Suppressor macrophage (primary cell): ENCODE results near the gene CRTC3.
"Not testable (repeated sequence)": the region's sequence is repeated elsewhere in the genome, so short reads cannot be mapped to it uniquely, and the experiment has no call there.

Experiments used
- DNase-seq, 4 experiments: peaks; one replicate each; pipeline ENCODE4 v3.0.0-alpha.2; 2020 to 2022

The CRTC3 gene

DNA sequence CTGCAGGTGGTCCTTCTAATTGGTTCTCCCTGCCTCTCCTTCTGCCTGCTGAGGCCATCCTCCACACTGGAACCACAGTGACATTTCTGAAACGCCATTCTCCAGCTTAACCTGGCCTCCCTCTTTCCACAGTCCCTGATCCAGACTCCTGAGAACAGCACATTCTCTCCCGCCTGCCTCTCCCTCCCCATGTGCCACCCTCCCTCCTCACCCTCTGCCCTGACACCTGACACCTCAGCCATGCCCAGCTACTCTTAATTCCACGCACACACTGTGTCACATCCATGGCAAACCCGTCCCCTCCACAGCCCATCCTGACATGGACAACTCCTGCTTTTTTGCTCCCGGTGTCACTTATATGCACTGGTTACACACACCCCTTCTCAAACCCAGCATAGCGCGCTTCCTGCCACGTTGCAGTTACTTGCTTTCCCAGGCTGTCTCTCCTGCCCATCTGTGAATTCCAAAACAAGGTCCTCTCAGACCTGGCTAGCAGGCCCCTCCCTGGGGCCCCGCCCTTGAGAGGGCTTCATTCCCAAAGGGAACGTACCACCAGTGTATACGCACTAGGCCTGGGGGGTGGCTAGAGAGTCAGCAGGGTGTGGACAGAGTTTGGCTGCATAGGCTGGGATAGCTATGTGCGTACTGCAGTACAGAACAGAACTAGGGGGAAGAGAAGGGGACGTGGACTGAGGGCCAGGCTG lies 94.7 kb downstream of the CRTC3 start:
- DNase-seq = no peak

- no peak for DNase-seq
These were observed 95.3 kb downstream of the CRTC3 start for GRCh38 chr15:90625037-90625436.

DNA sequence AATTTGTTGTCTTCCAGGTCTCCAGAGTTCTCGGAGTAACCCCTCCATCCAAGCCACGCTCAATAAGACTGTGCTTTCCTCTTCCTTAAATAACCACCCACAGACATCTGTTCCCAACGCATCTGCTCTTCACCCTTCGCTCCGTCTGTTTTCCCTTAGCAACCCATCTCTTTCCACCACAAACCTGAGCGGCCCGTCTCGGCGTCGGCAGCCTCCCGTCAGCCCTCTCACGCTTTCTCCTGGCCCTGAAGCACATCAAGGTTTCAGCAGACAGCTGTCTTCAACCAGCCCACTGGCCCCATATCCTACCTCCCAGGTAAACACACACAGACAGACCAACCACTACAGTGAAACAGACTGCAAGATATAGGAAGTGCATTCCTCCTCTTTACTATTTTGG lies 99.5 kb downstream of the CRTC3 start:
- DNase-seq = no peak

- no peak for DNase-seq
These were observed 103.6 kb downstream of the CRTC3 start for GRCh38 chr15:90633360-90633759.

GRCh38 chr15:90636993-90637392 lies 107.3 kb downstream of the CRTC3 start:
- not testable (repeated sequence) for DNase-seq

- no peak for DNase-seq
These were observed 108.0 kb downstream of the CRTC3 start for GRCh38 chr15:90637693-90638092.

DNA sequence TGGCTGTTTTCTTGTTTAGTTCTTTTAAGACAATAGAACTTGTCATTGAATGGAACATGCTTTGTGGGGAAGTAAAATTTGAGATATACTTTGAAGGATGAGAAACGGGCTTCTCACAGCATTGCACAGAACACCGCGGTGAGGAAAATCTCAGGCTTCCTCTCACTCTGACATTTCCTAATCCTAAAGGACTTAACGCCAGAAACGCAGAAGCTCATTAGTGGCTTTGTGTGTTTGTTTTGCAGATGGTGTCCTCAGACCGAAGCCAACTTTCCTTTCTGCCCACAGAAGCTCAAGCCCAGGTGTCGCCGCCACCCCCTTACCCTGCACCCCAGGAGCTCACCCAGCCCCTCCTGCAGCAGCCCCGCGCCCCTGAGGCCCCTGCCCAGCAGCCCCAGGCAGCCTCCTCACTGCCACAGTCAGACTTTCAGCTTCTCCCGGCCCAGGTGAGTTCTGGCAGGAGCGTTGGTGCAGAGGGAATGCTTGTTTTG lies 108.5 kb downstream of the CRTC3 start:
- DNase-seq = peak in 2 of 4 experiments; percentile 14 to 33

GRCh38 chr15:90638963-90639362 lies 109.2 kb downstream of the CRTC3 start:
- no peak for DNase-seq

DNA sequence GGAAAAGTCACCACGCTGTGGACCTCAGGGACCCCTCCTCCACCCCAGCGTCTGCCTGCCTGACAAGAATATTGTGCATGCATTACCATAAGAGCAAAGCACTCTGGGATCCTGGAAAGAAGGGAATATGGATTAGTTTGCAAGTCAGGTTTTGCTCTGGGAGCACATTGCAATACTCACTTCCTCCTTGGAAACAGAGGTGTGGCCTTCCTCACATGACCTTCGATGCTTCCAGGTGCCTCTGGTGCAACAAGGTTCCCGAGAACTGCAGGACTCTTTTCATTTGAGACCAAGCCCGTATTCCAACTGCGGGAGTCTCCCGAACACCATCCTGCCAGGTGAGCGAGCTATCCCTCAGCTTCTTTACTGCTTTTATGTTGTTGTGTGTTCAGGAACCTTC lies 111.1 kb downstream of the CRTC3 start:
- DNase-seq = no peak

- no peak for DNase-seq
These were observed 112.1 kb downstream of the CRTC3 start for GRCh38 chr15:90641581-90642463.

- peak in 1 of 4 experiments; percentile 11 for DNase-seq
These were observed 113.0 kb downstream of the CRTC3 start for GRCh38 chr15:90642464-90643300.

GRCh38 chr15:90643301-90643632 lies 113.5 kb downstream of the CRTC3 start:
- DNase-seq = no peak

DNA sequence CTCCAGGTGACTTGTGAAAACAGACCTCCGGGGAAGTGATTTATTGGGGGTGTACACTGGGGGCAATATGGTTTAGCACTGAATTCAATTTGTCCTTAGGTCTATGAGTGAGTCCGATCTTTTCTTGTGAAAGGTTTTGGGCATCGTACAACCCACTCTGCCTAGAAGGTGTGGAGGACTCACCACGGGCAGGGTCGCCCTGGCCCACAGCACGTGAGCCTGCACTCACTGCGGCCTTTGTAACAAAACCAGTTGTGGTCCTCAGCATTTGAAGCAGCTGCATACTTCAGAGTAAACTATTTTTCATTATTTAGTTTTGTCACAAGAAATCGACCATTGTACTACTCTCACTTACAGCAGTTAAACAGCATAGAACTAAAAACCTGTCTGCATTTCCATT lies 114.8 kb downstream of the CRTC3 start:
- no peak for DNase-seq

- DNase-seq = no peak
These were observed 115.4 kb downstream of the CRTC3 start for GRCh38 chr15:90644952-90645725.

DNA sequence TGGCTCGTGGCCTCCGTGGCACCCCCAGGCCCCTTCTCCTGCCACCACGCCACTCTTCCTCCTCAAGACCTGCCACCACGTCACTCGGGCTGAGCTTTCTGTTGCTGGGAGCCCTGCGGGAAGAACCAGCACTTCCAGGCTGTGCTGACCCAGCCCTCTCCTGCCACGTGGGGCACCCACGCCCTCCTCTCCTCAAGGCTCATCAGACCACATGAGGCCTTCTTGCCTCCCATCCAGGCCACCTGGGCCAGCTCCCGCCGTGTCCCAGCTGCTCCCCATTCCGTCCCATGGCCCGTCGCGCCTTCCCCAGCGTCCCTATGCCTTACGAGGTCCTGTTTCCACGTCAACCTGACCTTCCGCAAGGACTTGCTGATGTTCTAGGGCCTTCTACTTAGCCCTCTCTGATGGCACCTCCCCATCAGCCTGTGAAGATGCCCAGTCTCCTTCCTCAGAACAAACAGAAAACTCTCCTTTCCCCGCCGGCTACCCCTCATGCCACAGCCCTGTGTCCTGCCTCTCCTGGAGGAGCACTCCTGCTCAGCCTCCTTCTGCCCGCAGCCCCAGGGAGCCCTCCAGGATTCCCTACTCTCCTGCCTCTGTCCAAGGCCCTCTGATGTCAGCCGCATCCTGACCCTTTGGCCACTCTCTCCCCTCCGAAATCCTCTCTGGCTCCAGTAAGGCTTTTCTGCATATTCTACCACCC lies 116.3 kb downstream of the CRTC3 start:
- no peak for DNase-seq

DNA sequence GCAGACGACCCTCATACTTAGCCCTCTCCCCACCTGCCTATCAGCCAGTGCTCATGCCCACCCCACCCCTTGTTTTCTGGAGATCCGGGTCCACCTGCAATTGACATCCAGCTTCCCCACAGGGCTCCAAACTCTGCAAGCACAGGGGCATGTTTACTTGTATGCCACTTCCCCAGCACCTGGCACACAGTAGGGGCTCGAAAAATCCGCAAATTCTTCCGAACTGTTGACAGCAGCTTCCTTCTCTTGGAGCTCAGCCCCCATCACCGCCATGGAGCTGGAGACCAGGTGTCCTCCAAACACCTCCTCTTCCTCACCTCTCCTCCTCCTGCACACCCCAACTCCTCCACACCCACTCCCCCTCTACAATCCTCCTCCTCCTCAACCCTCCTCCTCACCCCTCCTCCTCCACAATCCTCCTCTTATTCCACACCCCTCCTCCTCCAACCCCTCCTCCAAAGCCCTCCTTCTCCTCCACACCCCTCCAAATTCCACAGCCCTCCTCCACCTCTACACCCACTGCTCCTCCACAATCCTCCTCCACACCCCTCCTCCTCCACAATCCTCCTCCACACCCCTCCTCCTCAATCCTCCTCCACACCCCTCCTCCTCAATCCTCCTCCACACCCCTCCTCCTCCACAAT lies 117.1 kb downstream of the CRTC3 start:
- DNase-seq = no peak

- no peak for DNase-seq
These were observed 117.6 kb downstream of the CRTC3 start for GRCh38 chr15:90647326-90647725.

- peak; percentile 82 to 87 (median 84) for DNase-seq
These were observed 118.7 kb downstream of the CRTC3 start for GRCh38 chr15:90648137-90649070.

DNA sequence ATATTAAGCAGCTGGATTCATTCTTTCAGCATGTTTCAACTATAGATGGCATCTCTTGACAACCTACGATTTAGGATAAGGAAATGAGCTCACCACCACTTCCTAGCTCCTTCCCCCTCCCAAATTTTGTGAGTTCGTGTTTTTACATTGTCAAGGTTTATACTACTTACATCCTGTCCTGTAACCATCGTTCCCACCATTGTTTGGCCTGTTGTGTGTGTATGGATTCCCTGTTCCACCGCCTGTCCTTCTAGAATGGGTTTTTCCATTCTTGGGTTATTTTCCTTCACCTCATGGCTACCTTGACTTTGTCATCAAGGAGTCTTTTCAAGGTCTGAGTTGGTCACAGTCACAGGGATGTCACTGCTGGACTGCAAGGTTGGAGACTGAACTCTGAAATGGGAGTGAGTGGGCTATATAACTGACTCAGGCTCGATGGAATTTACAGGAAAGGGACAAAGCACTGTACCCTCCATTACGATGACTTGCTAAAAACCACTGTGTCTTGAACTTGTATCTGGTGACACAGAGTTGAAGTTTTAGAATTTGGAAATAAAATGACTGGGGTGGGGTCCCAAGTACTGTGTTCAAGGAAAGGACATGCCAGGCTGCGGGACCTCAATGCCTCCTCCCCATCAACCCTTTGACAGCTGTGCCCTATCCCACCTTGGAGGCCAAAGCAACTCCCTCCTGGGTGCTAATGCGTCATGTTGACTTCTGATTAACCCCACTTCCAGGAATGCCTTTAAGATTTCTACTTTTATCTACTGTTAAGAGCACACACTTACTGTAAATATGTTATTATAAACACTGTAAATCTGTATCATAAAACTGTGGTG lies 120.6 kb downstream of the CRTC3 start:
- peak in 1 of 4 experiments; percentile 31 for DNase-seq
